ENCODE measurements around the gene DCST2. TPM values are rescaled to one million over a fixed set of nuclear protein-coding genes. Genes with fewer than 3 reads are reported as not detected.

Gene DCST2
- total RNA-seq, 3 donors from 2014 or later (not counting 1 experiment from before 2014, with no cell fraction given): 0.30 to 0.92 (median 0.32) TPM

DNA sequence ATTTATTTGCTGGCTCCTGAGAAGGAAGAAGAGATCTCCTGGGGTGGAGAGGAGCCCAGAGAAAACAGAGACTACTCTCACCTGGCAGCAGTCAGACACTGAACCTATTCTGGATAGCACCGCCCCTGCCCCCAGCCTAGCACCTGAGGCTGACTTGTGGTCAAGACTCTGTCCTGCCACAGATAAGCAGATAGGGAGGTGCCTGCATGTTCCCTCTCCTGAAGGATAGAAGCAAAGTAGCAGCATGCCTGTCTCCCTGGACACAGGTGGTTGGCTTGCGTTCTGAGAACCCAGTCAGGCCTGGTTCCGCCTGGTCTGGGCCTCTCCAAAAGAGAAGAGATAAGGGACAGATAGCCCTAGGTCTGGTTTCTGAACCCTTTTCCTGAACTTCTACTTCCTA is 43.8 kb upstream of the DCST2 start:
- H3K27me3 Mint-ChIP-seq (ENCODE audit: low read depth in 2 of 2): peaks cover 18 to 24% of the 10 kb centered on the region in 2 donors
- peaks cover 44% of the 10 kb centered on the region for H3K4me1 ChIP-seq (ENCODE audit: control insufficient read depth, insufficient read depth, low read length)
- H3K36me3 Mint-ChIP-seq: no peaks in the 10 kb centered on the region
- peaks cover 31% of the 10 kb centered on the region for H3K27me3 ChIP-seq (ENCODE audit: control insufficient read depth, insufficient read depth, low read length)
- no peak overlapping the region for H3K4me3 ChIP-seq (ENCODE audit: low read length)
- no peaks in the 10 kb centered on the region for H3K9me3 ChIP-seq (ENCODE audit: control insufficient read depth, insufficient read depth, low read length)
- no peak overlapping the region for H3K27ac Mint-ChIP-seq
- H3K9me3 Mint-ChIP-seq: no peaks in the 10 kb centered on the region
- TF ChIP-seq, protein P1, sequence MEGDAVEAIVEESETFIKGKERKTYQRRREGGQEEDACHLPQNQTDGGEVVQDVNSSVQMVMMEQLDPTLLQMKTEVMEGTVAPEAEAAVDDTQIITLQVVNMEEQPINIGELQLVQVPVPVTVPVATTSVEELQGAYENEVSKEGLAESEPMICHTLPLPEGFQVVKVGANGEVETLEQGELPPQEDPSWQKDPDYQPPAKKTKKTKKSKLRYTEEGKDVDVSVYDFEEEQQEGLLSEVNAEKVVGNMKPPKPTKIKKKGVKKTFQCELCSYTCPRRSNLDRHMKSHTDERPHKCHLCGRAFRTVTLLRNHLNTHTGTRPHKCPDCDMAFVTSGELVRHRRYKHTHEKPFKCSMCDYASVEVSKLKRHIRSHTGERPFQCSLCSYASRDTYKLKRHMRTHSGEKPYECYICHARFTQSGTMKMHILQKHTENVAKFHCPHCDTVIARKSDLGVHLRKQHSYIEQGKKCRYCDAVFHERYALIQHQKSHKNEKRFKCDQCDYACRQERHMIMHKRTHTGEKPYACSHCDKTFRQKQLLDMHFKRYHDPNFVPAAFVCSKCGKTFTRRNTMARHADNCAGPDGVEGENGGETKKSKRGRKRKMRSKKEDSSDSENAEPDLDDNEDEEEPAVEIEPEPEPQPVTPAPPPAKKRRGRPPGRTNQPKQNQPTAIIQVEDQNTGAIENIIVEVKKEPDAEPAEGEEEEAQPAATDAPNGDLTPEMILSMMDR (IDR thresholded peaks at IDR 0.05): no peak
- H3K36me3 ChIP-seq (ENCODE audit: control insufficient read depth, insufficient read depth, low read length): no peaks in the 10 kb centered on the region
- H3K4me3 Mint-ChIP-seq: peak overlapping the region; percentile 29
- 92% methylated on average over 3 of the region's 3 CpGs for WGBS (ENCODE audit: insufficient coverage)
- DNase-seq (no peak), ATAC-seq (no peak)
- intact Hi-C loops (cut with micrococcal nuclease): no loop called here
- H3K27ac ChIP-seq (ENCODE audit: low read length): no peak overlapping the region
- H3K4me1 Mint-ChIP-seq: peaks cover 21 to 31% of the 10 kb centered on the region in 2 donors

DNA sequence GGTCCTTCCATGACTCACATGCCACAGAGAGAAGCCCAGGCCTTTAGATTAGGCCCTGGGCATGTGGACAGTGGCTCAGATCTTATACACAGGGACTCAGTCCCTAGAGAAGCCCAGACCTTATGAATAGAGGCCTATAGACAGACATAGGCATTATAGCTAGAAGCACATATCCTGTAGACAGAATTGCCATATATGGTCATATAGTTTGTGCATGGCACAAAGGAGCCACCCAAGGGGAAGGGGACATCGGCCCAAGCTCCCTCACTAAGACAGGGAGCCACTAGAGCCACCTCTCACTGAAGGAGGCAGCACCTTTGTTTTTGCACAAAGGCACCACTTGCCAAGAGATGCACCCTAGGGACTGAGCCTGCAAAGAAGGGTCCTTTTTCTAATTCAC is 42.8 kb upstream of the DCST2 start:
- Mint-ChIP-seq H3K36me3 (no peaks in the 10 kb centered on the region), H3K27ac (no peak overlapping the region), H3K27me3 (ENCODE audit: low read depth in 2 of 2) (peaks cover 12 to 17% of the 10 kb centered on the region in 2 donors), H3K4me1 (peaks cover 17 to 27% of the 10 kb centered on the region in 2 donors), H3K4me3 (no peak overlapping the region), H3K9me3 (no peaks in the 10 kb centered on the region)
- no peak overlapping the region for H3K27ac ChIP-seq (ENCODE audit: low read length)
- H3K9me3 ChIP-seq (ENCODE audit: control insufficient read depth, insufficient read depth, low read length): no peaks in the 10 kb centered on the region
- peaks cover 41% of the 10 kb centered on the region for H3K4me1 ChIP-seq (ENCODE audit: control insufficient read depth, insufficient read depth, low read length)
- 83% methylated on average over 1 of the region's 1 CpG for WGBS (ENCODE audit: insufficient coverage)
- TF ChIP-seq, protein P1 (IDR thresholded peaks at IDR 0.05): no peak
- no peaks in the 10 kb centered on the region for H3K36me3 ChIP-seq (ENCODE audit: control insufficient read depth, insufficient read depth, low read length)
- no peak overlapping the region for H3K4me3 ChIP-seq (ENCODE audit: low read length)
- ATAC-seq (no peak), DNase-seq (no peak)
- intact Hi-C loops (cut with micrococcal nuclease): no loop called here
- peaks cover 23% of the 10 kb centered on the region for H3K27me3 ChIP-seq (ENCODE audit: control insufficient read depth, insufficient read depth, low read length)

DNA sequence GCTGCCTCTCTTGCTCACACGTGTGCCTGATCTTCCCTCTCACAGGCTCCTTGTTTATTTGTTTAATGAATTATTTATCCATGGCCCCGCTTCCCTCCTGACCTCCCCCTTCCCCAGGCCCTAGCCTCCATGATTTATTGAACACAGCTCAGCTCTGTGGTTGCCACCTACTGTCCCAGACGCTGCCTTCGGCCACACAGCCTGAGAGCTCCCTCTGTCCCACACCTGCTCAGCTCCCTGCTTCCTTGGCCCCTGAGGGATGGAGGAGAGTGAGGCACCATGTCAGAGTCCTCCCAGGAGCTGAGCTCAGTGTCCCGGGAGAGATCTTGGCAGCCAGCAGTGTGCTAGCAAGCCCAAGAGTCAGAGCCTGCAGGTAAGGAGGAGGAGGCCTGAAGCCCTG is 42.0 kb upstream of the DCST2 start:
- Histone ChIP-seq H3K4me3 (ENCODE audit: low read length) (no peak overlapping the region), H3K4me1 (ENCODE audit: control insufficient read depth, insufficient read depth, low read length) (peaks cover 41% of the 10 kb centered on the region), H3K9me3 (ENCODE audit: control insufficient read depth, insufficient read depth, low read length) (no peaks in the 10 kb centered on the region), H3K36me3 (ENCODE audit: control insufficient read depth, insufficient read depth, low read length) (no peaks in the 10 kb centered on the region), H3K27me3 (ENCODE audit: control insufficient read depth, insufficient read depth, low read length) (peaks cover 16% of the 10 kb centered on the region), H3K27ac (ENCODE audit: low read length) (no peak overlapping the region)
- Mint-ChIP-seq H3K36me3 (no peaks in the 10 kb centered on the region), H3K9me3 (no peaks in the 10 kb centered on the region), H3K4me3 (no peak overlapping the region), H3K27ac (no peak overlapping the region), H3K27me3 (ENCODE audit: low read depth in 2 of 2) (peaks cover 9 to 15% of the 10 kb centered on the region in 2 donors), H3K4me1 (peaks cover 15 to 33% of the 10 kb centered on the region in 2 donors)
- intact Hi-C loops (cut with micrococcal nuclease): no loop called here
- no peak for DNase-seq
- no peak for ATAC-seq
- TF ChIP-seq, protein P1 (IDR thresholded peaks at IDR 0.05): no peak
- WGBS (ENCODE audit: insufficient coverage): 91% methylated on average over 4 of the region's 5 CpGs

Data from natural killer cell (primary cell).